Measurements from ENCODE around the gene RTEL1. TPM values are rescaled to one million over a fixed set of nuclear protein-coding genes. Genes with fewer than 3 reads are reported as not detected.
"Not testable (repeated sequence)": the region's sequence is repeated elsewhere in the genome, so short reads cannot be mapped to it uniquely, and the experiment has no call there.

The RTEL1 gene
- total RNA-seq, 2 donors from 2014 or later: 4.8 to 9.2 TPM

GRCh38 chr20:63645218-63645617, 12.9 kb upstream of the RTEL1 start:
- Histone ChIP-seq H3K4me3 (no peak overlapping the region), H3K9me3 (no peaks in the 10 kb centered on the region), H3K27me3 (no peaks in the 10 kb centered on the region), H3K4me1 (peaks cover 0 to 15% of the 10 kb centered on the region in 2 donors), H3K27ac (no peak overlapping the region), H3K36me3 (no peaks in the 10 kb centered on the region)
- DNase-seq (ENCODE audit: low spot score): no peak
- no peak for TF ChIP-seq CTCF (IDR thresholded peaks at IDR 0.05)

GRCh38 chr20:63648190-63648589, 9.9 kb upstream of the RTEL1 start:
- no peak overlapping the region for H3K27ac ChIP-seq
- no peaks in the 10 kb centered on the region for H3K36me3 ChIP-seq
- no peak for DNase-seq (ENCODE audit: low spot score)

GRCh38 chr20:63648895-63649589, 9.1 kb upstream of the RTEL1 start:
- Histone ChIP-seq H3K27ac (no peak overlapping the region), H3K4me3 (no peak overlapping the region), H3K36me3 (no peaks in the 10 kb centered on the region), H3K4me1 (peaks cover 0 to 27% of the 10 kb centered on the region in 2 donors), H3K9me3 (no peaks in the 10 kb centered on the region), H3K27me3 (peaks cover 0 to 4% of the 10 kb centered on the region in 2 donors)
- no peak for TF ChIP-seq CTCF (IDR thresholded peaks at IDR 0.05)
- DNase-seq (ENCODE audit: low spot score): no peak

More at GRCh38 chr20:63648190-63648589, 9.9 kb upstream of the RTEL1 start:
- no peak for TF ChIP-seq CTCF (IDR thresholded peaks at IDR 0.05)
- Histone ChIP-seq H3K4me1 (peaks cover 0 to 20% of the 10 kb centered on the region in 2 donors), H3K9me3 (no peaks in the 10 kb centered on the region), H3K4me3 (no peak overlapping the region), H3K27me3 (peaks cover 0 to 4% of the 10 kb centered on the region in 2 donors)

- not testable (repeated sequence) for H3K36me3 ChIP-seq; H3K27me3 ChIP-seq; H3K27ac ChIP-seq; H3K4me3 ChIP-seq; H3K9me3 ChIP-seq; DNase-seq (ENCODE audit: low spot score)
- peaks cover 0 to 31% of the 10 kb centered on the region in 2 donors for H3K4me1 ChIP-seq
These were observed 7.6 kb upstream of the RTEL1 start for GRCh38 chr20:63650486-63650885.

- peaks cover 0 to 4% of the 10 kb centered on the region in 2 donors for H3K27me3 ChIP-seq
- TF ChIP-seq CTCF (IDR thresholded peaks at IDR 0.05): no peak
- DNase-seq (ENCODE audit: low spot score): no peak
- H3K4me3 ChIP-seq: peak overlapping the region; percentile 56 to 58
- no peak overlapping the region for H3K27ac ChIP-seq
- H3K4me1 ChIP-seq: peaks cover 0 to 31% of the 10 kb centered on the region in 2 donors
- no peaks in the 10 kb centered on the region for H3K9me3 ChIP-seq
- H3K36me3 ChIP-seq: no peaks in the 10 kb centered on the region
These were observed 6.2 kb upstream of the RTEL1 start for GRCh38 chr20:63651942-63652191.

GRCh38 chr20:63652192-63652980, 5.7 kb upstream of the RTEL1 start:
- TF ChIP-seq CTCF (IDR thresholded peaks at IDR 0.05): no peak
- H3K4me3 ChIP-seq: peak overlapping the region; percentile 56 to 58
- no peak overlapping the region for H3K27ac ChIP-seq
- H3K27me3 ChIP-seq: peaks cover 0 to 4% of the 10 kb centered on the region in 2 donors
- DNase-seq (ENCODE audit: low spot score): no peak
- H3K36me3 ChIP-seq: no peaks in the 10 kb centered on the region
- no peaks in the 10 kb centered on the region for H3K9me3 ChIP-seq
- H3K4me1 ChIP-seq: peaks cover 0 to 35% of the 10 kb centered on the region in 2 donors

Data from right atrium auricular region (tissue), 2 donors.